Psoas muscle (tissue), 8 donors: ENCODE measurements around the gene TRABD2A. TPM values are rescaled to one million over a fixed set of nuclear protein-coding genes. Genes with fewer than 3 reads are reported as not detected.

ENCODE experiments used
- ATAC-seq, 4 donors: fragments of 200-7000 bp; cut with Tn5 transposase; one replicate each; pipeline ENCODE4 v1.9.1; 2020; ENCODE audit warnings: moderate library complexity in 3 of 4, mild to moderate bottlenecking in 2 of 4
- DNase-seq, 2 donors: peaks; one replicate each; pipeline ENCODE4 v3.0.0-alpha.2; 2020
- H3K27ac ChIP-seq: fragments of 200-600 bp; one replicate; pipeline ENCODE4 v1.8.0; 2022
- H3K27me3 ChIP-seq, 3 donors: fragments of 200-600 bp in 1 of 3; one replicate each; pipeline versions ENCODE4 v1.6.1 to v1.8.0; 2013 to 2022; ENCODE audit warnings: low read length in 2 of 3, mild to moderate bottlenecking in 2 of 3, moderate library complexity in 1 of 3; ENCODE audit not compliant: insufficient read depth in 3 of 3
- H3K36me3 ChIP-seq, 2 donors: fragments of 200-600 bp in 1 of 2; one replicate each; pipeline versions ENCODE4 v1.6.1 to v1.8.0; 2013 to 2022; ENCODE audit warnings: low read depth in 1 of 2, mild to moderate bottlenecking in 1 of 2, moderate library complexity in 1 of 2; ENCODE audit not compliant: insufficient read depth in 1 of 2
- H3K4me1 ChIP-seq: fragments of 200-600 bp; one replicate; pipeline ENCODE4 v1.8.0; 2022
- H3K4me3 ChIP-seq: fragments of 200-600 bp; one replicate; pipeline ENCODE4 v1.8.0; 2022; ENCODE audit warnings: mild to moderate bottlenecking
- H3K9me3 ChIP-seq: fragments of 200-600 bp; one replicate; pipeline ENCODE4 v1.8.0; 2022
- WGBS, 3 donors: extraction: QIAGEN DNeasy Blood & Tissue Kit; methylation state at CpG; one replicate each; pipeline versions ENCODE4 v1.1.6 to v1.1.7; 2013; 5-methylcytosine and 5-hydroxymethylcytosine counted together
- intact Hi-C, 2 donors: fragments of 100-400 bp; cut with DNase I; formaldehyde crosslinking; loops; one replicate each; pipeline versions ENCODE4 v1.11.0 to v1.14.2; 2022
- polyA plus RNA-seq, 3 donors: library from polyadenylated mRNA; stranded (reverse); fragments of 200-250 nt; gene quantifications; one replicate each; pipeline ENCODE4 v1.2.3, GENCODE V29; 2013
- total RNA-seq, 4 donors: library from RNA; stranded (reverse); fragmentation: NEBNext Ultra II Directional in 2 of 4; extraction: Animal tissue kit (Norgen Biotek cat#: 25700) in 2 of 4; gene quantifications; one replicate each; pipeline versions ENCODE4 v1.2.1 to v1.2.4, GENCODE V29; 2021 to 2023
- TF ChIP-seq, protein P1 (sequence below): fragments of 200-600 bp; IDR thresholded peaks from one replicate; pipeline ENCODE4 v1.8.0; 2022; ENCODE audit warnings: antibody characterized with exemption
- donor health status: healthy with polysubstance abuse.
- donor health status: DM: no; HTN: no; CAD: no; lungs with moderate emphysema.
- donor health status: Bipolar disorder and iron deficiency.
- donor health status: healthy.
- donor health status: DM: yes; HTN: yes; CAD: no.
- donor health status: DM: no; HTN: no; CAD: no.
- donor health status: DM: no; HTN: no; CAD: no.
- donor health status: DM: yes; HTN: yes; CAD: no.

The TRABD2A gene
- total and polyA plus RNA-seq, 7 donors, result 0.27 to 0.74 (median 0.35) TPM

DNA sequence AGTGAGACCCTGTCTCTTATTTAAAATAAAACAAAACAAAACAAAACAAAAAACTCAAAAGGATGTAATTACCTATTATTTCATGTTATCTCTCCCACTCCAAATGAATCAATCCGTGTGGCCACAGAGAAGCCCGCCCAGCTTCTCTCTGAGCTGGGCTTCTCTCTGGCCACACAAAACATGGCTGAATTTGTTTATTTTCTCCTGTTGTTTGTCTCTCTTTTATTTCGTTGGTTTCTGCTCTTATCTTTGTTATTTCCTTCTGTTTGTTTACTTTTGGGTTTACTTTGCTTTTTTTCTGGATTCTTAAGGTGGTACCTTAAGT lies 1.5 kb upstream of the TRABD2A start:
- no peak for DNase-seq
- TF ChIP-seq, protein P1, sequence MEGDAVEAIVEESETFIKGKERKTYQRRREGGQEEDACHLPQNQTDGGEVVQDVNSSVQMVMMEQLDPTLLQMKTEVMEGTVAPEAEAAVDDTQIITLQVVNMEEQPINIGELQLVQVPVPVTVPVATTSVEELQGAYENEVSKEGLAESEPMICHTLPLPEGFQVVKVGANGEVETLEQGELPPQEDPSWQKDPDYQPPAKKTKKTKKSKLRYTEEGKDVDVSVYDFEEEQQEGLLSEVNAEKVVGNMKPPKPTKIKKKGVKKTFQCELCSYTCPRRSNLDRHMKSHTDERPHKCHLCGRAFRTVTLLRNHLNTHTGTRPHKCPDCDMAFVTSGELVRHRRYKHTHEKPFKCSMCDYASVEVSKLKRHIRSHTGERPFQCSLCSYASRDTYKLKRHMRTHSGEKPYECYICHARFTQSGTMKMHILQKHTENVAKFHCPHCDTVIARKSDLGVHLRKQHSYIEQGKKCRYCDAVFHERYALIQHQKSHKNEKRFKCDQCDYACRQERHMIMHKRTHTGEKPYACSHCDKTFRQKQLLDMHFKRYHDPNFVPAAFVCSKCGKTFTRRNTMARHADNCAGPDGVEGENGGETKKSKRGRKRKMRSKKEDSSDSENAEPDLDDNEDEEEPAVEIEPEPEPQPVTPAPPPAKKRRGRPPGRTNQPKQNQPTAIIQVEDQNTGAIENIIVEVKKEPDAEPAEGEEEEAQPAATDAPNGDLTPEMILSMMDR, result no peak
- 51 to 59% (median 59%) methylated on average over 3 of the region's 3 CpGs for WGBS, 3 donors
- Histone ChIP-seq H3K9me3 (no peaks in the 10 kb centered on the region), H3K36me3 (no peaks in the 10 kb centered on the region), H3K4me1 (peaks cover 19% of the 10 kb centered on the region), H3K27me3 (peaks cover 0 to 44% (median 6%) of the 10 kb centered on the region in 3 donors), H3K27ac (no peak overlapping the region), H3K4me3 (no peak overlapping the region)
- ATAC-seq, result peak in 1 of 4 donors; percentile 18
- intact Hi-C loops, result loop anchor here (2.0 to 5.0 kb wide), 2 partner anchors 385 to 388 kb away; no protein-coding TSS in a partner anchor

DNA sequence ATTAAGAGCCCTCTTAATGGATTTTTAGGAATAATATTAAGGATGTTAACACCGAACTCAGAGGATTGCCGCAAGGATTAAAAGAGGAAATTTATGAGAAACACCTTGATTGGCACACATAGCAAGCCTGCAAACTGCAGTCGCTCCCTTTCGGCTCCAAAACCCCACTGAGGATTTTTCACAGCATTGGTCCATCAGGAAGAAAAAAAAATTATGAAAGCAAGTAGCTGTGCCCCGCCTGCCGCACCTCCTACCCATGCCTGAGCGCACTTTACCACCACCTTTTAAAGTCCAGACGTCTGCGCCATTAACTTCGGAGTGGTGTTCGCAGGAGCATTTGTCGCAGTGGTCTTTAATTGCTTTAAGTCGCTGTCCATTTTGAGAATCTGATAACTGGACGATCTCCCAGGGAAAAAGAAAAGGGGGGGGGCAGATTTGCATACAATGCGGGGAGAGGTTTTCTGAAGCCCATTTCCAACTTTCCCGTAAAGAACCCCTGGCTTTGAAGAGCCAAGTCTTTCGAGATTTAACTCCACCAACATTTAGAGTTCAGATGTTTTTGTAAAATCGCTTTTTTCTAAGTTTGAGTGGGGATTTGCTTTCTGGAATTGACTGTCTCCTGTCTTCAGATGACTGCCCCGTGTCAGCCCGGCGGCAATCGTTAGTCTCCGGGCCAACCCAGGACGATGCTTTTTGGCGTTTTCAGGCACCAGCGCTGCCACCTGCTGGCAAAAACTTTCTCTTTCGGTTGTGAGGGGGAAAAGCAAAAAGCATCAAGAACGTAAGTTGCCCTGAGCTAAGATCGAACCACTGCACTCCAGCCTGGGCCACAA lies 913 bp upstream of the TRABD2A start:
- peaks cover 0 to 44% (median 6%) of the 10 kb centered on the region in 3 donors for H3K27me3 ChIP-seq
- intact Hi-C loops, result loop anchor here (2.0 to 5.0 kb wide), 2 partner anchors 384 to 387 kb away; no protein-coding TSS in a partner anchor

DNA sequence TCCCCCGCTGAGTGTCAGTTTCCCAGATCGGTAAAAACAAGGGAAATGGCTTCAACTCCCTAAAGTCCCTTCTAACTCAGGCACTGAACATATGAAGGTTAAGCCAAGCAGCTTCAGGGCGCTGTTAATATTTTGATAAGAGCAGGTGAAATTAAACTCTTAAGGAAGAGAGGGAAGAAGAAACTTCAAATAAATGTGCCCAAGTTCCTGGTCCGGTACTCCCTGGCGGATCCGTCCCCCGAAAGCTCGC lies 564 bp downstream of the TRABD2A start:
- 1 to 2% (median 1%) methylated on average over 8 of the region's 8 CpGs for WGBS, 3 donors
- Histone ChIP-seq H3K27me3 (peaks cover 0 to 45% (median 5%) of the 10 kb centered on the region in 3 donors), H3K4me1 (peaks cover 19% of the 10 kb centered on the region), H3K4me3 (peak overlapping the region; percentile 68), H3K36me3 (no peaks in the 10 kb centered on the region), H3K9me3 (no peaks in the 10 kb centered on the region), H3K27ac (no peak overlapping the region)
- TF ChIP-seq, protein P1, result no peak
- DNase-seq (no peak), ATAC-seq (no peak)
- intact Hi-C loops, result loop anchor here in 1 of 2 donors (5.0 kb wide), 1 partner anchor 383 kb away; no protein-coding TSS in a partner anchor

More for the DNA sequence above, 913 bp upstream of the TRABD2A start:
- H3K4me3 ChIP-seq, result peak overlapping the region; percentile 68
- ATAC-seq (peak; percentile 79 to 92 (median 81)), DNase-seq (peak; percentile 74 to 85)
- TF ChIP-seq, protein P1, result peak; percentile 68
- H3K9me3 ChIP-seq, result no peaks in the 10 kb centered on the region
- 2 to 3% (median 2%) methylated on average over 29 of the region's 29 CpGs for WGBS, 3 donors
- peaks cover 19% of the 10 kb centered on the region for H3K4me1 ChIP-seq
- H3K27ac ChIP-seq, result no peak overlapping the region
- no peaks in the 10 kb centered on the region for H3K36me3 ChIP-seq

DNA sequence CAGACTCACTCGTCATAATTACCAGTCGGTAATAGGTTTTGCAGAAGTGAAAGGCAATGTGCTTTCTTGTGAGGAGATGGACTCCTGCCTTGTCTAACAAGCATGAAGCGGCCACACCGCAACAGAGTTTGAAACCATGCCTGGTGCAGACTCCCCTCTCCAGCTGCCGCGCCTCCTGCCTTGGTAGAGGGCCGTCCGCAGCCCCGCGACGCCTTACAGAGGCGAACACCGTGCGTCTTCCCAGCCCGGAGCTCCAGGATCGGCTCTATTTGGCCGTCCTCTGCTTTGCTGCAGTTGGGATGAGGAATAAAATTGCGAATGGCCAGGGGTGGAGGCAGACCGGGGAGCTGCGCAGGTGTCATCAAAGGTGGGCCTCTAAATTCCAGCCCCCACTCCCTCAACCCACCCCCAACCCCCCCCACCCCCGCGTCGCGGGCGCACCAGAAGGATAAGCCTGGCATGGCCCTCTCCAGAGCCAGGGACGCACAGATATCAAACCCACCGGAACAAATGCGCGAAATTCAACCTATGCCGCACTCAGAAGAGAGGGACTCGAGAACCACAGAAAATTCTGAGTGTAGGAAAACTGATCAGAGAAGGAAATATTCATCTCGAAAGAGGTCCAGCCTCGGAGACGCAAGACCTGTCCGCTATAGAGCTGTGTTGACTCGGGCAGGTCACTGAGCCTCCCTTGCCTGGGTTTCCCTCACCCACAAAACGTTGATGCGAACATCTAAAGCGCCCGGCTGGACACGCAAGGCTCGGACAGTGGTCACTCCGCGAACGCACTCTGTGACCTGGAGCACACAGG lies 1.1 kb downstream of the TRABD2A start:
- H3K36me3 ChIP-seq, result no peaks in the 10 kb centered on the region
- peak overlapping the region; percentile 68 for H3K4me3 ChIP-seq
- no peak for DNase-seq
- peaks cover 19% of the 10 kb centered on the region for H3K4me1 ChIP-seq
- no peak for ATAC-seq
- intact Hi-C loops, result loop anchor here in 1 of 2 donors (5.0 kb wide), 1 partner anchor 382 kb away; no protein-coding TSS in a partner anchor
- no peaks in the 10 kb centered on the region for H3K9me3 ChIP-seq
- H3K27me3 ChIP-seq, result peaks cover 0 to 47% (median 5%) of the 10 kb centered on the region in 3 donors
- TF ChIP-seq, protein P1, result no peak
- WGBS, 3 donors, result 9 to 10% (median 9%) methylated on average over 45 of the region's 45 CpGs
- no peak overlapping the region for H3K27ac ChIP-seq
